Mucosa of descending colon (tissue), 3 donors: ENCODE data around the gene CACNA1C. TPM values are rescaled to one million over a fixed set of nuclear protein-coding genes. Genes with fewer than 3 reads are reported as not detected.

Experiments used
- ATAC-seq: fragments of 200-7000 bp; cut with Tn5 transposase; one replicate; pipeline ENCODE4 v1.9.1; 2020; ENCODE audit warnings: mild to moderate bottlenecking, moderate library complexity
- DNase-seq, 3 donors: peaks; one replicate each; pipeline ENCODE4 v3.0.0-alpha.2; 2020
- H3K36me3 ChIP-seq: fragments of 200-600 bp; one replicate; pipeline ENCODE4 v1.8.0; 2021; ENCODE audit warnings: low read depth, mild to moderate bottlenecking
- H3K4me1 ChIP-seq: fragments of 200-600 bp; one replicate; pipeline ENCODE4 v1.8.0; 2021; ENCODE audit warnings: low read depth, mild to moderate bottlenecking
- H3K4me3 ChIP-seq: fragments of 200-600 bp; one replicate; pipeline ENCODE4 v1.8.0; 2021; ENCODE audit warnings: mild to moderate bottlenecking
- H3K9me3 ChIP-seq: fragments of 200-600 bp; one replicate; pipeline ENCODE4 v1.8.0; 2021; ENCODE audit warnings: mild to moderate bottlenecking
- intact Hi-C, 2 donors: fragments of 100-400 bp; cut with DNase I in 1 of 2; cut with micrococcal nuclease in 1 of 2; formaldehyde crosslinking; loops; one replicate each; pipeline versions ENCODE4 v1.11.0 to v1.11.1; 2022; cut with DNase I, micrococcal nuclease
- total RNA-seq, 3 donors: library from RNA; stranded (reverse); fragmentation: NEBNext Ultra II Directional in 2 of 3; extraction: Animal tissue kit (Norgen Biotek cat#: 25700) in 2 of 3; gene quantifications; one replicate each; pipeline versions ENCODE4 v1.2.1 to v1.2.4, GENCODE V29; 2021 to 2023
- TF ChIP-seq, protein P1 (sequence below): fragments of 200-600 bp; IDR thresholded peaks from one replicate; pipeline ENCODE4 v1.8.0; 2022; ENCODE audit warnings: antibody characterized with exemption, mild to moderate bottlenecking
- donor health status: DM: no; HTN: no; CAD: no; lungs with moderate emphysema.
- donor health status: DM: no; HTN: no; CAD: no.
- donor health status: DM: no; HTN: yes; CAD: no.

Gene CACNA1C
- total RNA-seq, 3 donors from 2014 or later = 5.5 to 89.4 (median 9.2) TPM

DNA sequence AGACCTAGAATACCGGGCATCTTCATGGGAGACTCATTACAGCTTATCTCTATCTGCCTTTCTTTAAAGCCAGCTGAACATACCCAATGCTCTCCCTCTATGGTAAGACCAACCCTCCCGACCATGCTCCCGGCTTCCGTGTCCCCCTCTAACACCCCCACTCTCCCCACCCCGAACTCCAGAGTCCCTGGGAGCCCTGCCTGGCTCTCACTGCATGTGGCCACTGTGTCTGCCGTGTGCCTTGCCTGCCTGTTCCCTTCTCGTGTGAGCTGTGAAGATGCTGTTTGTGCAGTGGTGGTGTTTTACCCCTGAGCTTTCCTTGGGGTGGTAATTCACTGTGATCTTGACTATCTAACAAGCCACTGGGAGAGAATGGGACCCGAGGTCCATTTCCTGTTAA, 595.6 kb downstream of the CACNA1C start:
- Histone ChIP-seq H3K4me3 (no peak overlapping the region), H3K4me1 (no peaks in the 10 kb centered on the region), H3K9me3 (no peaks in the 10 kb centered on the region), H3K36me3 (no peaks in the 10 kb centered on the region)
- no peak for DNase-seq
- TF ChIP-seq, protein P1, sequence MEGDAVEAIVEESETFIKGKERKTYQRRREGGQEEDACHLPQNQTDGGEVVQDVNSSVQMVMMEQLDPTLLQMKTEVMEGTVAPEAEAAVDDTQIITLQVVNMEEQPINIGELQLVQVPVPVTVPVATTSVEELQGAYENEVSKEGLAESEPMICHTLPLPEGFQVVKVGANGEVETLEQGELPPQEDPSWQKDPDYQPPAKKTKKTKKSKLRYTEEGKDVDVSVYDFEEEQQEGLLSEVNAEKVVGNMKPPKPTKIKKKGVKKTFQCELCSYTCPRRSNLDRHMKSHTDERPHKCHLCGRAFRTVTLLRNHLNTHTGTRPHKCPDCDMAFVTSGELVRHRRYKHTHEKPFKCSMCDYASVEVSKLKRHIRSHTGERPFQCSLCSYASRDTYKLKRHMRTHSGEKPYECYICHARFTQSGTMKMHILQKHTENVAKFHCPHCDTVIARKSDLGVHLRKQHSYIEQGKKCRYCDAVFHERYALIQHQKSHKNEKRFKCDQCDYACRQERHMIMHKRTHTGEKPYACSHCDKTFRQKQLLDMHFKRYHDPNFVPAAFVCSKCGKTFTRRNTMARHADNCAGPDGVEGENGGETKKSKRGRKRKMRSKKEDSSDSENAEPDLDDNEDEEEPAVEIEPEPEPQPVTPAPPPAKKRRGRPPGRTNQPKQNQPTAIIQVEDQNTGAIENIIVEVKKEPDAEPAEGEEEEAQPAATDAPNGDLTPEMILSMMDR = no peak
- no peak for ATAC-seq
- intact Hi-C loops = no loop called here

DNA sequence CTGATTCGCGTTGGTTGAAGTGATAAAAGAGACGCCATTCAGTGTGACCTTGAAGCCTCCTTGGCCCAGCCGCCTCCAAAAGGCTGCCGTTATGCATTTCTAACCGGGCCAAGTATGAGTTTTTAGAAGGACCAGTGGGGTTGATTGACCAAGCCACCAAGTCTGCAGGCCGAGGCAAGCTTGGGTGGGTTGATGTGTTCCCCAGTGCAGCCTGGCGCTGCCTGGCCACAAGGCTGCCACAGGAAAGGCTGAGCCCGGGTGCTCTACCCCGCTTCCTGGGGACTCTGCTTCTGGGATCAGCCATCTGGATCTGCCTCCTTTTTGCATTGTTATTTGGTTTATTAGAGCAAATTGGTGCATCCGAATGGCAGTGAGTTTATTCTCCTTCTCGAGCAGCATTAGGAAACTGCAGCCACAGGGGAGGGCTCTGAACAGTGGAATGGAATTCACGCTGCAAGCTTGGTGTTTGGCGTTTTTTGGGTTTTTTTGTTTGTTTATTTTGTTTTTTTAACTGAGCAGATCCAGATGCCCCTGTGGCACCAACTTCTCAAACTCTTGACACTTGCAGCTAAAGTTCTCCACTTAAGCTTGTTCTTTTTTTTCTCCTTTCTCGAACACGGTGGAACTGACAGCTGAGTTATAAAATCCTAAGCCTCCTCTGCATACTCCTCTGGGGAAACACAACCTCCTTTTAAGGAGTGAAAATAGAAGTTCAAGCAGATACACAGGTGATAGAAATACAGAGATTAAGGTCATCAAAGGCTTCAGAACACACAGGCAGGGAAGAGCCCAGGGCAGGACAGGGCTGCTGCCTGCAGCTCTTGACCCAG, 596.6 kb downstream of the CACNA1C start:
- TF ChIP-seq, protein P1 = no peak
- no peak for DNase-seq
- no peak overlapping the region for H3K4me3 ChIP-seq
- H3K9me3 ChIP-seq = no peaks in the 10 kb centered on the region
- intact Hi-C loops = no loop called here
- no peaks in the 10 kb centered on the region for H3K36me3 ChIP-seq
- H3K4me1 ChIP-seq = no peaks in the 10 kb centered on the region
- ATAC-seq = no peak

DNA sequence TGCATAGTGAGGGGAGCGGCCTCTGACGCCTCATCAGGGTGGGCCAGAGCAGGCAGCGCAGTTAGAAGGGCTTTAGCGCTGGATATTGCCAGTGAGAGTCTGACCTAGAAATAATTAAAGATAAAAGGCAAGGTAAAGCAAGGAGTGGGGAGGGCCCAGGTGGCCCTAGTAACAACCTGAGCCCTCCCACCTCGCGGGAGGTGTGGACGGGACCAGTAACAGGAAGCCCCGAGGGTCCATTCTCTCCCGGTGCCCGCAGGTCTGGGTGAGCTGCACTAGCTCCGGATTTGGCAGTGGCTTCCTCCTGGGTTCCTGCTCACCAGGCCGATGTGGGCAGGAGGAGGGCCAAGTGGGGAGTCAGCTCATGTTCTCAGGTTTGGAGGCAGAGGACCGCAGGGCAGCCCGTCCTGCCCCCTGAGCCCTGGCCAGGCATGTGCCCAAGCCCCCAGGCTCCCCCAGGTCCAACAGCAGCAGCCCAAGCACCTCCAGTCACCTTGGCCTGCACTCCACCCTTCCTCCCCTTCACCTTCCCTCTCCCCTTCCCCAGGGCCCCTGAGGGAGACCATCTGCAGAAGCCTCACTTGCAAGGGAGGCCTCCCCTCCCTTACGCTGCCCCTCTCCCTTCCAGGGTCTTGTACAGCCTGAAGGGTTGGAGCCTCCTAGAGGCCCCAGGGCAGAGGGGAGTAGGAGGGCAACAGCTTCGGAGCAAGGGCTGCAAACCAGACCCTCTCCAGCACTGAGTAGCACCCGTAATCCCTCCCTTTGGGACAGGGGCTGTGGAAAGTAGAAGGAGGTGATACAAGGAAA, 597.7 kb downstream of the CACNA1C start:
- no peaks in the 10 kb centered on the region for H3K9me3 ChIP-seq
- no peaks in the 10 kb centered on the region for H3K4me1 ChIP-seq
- no peak for DNase-seq
- intact Hi-C loops = no loop called here
- TF ChIP-seq, protein P1 = no peak
- H3K36me3 ChIP-seq = no peaks in the 10 kb centered on the region
- H3K4me3 ChIP-seq = no peak overlapping the region
- ATAC-seq = no peak

DNA sequence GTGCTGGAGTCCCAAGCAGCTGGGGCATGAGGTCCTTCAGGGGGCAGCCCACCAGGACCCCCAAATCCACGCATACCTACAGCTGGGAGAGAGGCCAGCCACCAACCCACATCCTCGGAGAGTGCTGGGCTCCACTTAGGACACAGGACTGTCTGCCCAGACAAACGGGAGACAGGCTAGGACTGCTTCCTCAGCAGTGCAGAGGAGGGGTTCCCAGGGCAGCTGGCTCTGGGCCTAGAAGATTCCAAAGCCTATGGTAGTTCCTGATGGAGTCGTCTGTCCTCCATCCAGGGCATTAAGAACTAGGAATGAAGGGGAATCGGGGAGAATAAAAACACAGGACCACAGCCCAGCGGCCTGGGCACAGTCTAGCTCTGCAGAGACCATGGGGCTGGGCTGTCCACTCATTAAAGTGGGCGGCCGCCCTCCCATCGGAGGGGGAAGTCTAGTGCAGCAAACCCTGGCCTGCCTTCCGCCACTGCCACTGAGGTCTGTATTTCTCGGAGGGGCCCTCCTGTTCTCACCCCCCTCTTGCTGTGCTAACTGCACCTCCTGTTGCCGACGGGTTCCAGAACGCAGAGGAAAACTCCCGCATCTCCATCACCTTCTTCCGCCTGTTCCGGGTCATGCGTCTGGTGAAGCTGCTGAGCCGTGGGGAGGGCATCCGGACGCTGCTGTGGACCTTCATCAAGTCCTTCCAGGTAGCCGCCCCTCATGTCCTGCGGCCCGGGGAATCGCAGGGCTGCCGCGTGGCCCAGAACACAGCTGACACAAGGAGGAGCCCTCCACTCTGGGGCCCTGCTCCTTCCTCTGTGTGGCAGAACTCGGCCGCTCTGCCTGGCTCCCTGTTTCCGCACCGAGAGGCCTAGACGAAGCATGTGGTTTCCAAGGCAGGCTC, 598.5 kb downstream of the CACNA1C start:
- no peaks in the 10 kb centered on the region for H3K4me1 ChIP-seq
- no peak for ATAC-seq
- intact Hi-C loops = no loop called here
- H3K4me3 ChIP-seq = no peak overlapping the region
- TF ChIP-seq, protein P1 = no peak
- no peaks in the 10 kb centered on the region for H3K9me3 ChIP-seq
- no peaks in the 10 kb centered on the region for H3K36me3 ChIP-seq
- DNase-seq = no peak

DNA sequence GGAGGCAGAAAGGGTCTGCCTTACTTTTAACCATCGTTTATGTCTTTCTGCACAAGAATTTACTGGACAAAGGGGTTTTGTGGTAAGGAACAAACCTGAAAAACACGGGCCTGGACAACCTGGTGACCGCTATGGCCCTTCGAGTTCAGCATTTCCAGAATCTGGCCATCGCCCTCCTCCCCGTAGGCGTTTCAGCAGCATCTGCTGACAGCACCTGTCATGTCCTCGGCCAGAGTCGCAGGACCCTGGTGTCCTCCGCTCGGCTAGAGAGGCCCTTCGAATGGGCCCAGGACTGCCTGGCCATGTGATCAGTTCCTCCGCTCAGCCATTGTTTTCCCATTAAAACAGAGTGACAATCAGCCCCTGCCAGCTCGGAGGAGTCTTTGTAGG, 599.2 kb downstream of the CACNA1C start:
- TF ChIP-seq, protein P1 = no peak
- H3K9me3 ChIP-seq = no peaks in the 10 kb centered on the region
- no peaks in the 10 kb centered on the region for H3K4me1 ChIP-seq
- DNase-seq (no peak), ATAC-seq (no peak)
- no peaks in the 10 kb centered on the region for H3K36me3 ChIP-seq
- H3K4me3 ChIP-seq = no peak overlapping the region
- intact Hi-C loops = no loop called here
